Loucy (cell line): Measurements from ENCODE around the gene PTRH2.

Source experiments
- EZH2phosphoT487 ChIP-seq: fragments of 200-600 bp; IDR thresholded peaks from 2 replicates; pipeline ENCODE4 v1.6.1; 2018; ENCODE audit warnings: antibody characterized with exemption, mild to moderate bottlenecking, moderate library complexity, borderline replicate concordance
- TF ChIP-seq, protein P1 (sequence below): fragments of 200-600 bp; sonication (generic); conservative IDR thresholded peaks from 2 replicates; pipeline ENCODE4 v1.5.1; 2014; ENCODE audit warnings: mild to moderate bottlenecking, antibody characterized with exemption, low read length

- TF ChIP-seq, protein P1, sequence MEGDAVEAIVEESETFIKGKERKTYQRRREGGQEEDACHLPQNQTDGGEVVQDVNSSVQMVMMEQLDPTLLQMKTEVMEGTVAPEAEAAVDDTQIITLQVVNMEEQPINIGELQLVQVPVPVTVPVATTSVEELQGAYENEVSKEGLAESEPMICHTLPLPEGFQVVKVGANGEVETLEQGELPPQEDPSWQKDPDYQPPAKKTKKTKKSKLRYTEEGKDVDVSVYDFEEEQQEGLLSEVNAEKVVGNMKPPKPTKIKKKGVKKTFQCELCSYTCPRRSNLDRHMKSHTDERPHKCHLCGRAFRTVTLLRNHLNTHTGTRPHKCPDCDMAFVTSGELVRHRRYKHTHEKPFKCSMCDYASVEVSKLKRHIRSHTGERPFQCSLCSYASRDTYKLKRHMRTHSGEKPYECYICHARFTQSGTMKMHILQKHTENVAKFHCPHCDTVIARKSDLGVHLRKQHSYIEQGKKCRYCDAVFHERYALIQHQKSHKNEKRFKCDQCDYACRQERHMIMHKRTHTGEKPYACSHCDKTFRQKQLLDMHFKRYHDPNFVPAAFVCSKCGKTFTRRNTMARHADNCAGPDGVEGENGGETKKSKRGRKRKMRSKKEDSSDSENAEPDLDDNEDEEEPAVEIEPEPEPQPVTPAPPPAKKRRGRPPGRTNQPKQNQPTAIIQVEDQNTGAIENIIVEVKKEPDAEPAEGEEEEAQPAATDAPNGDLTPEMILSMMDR: no peak
- TF ChIP-seq EZH2phosphoT487: no peak
Measured at GRCh38 chr17:59737324-59737723, 30.1 kb upstream of the PTRH2 start.
